ENCODE data around the gene PHLDB3.

DNA sequence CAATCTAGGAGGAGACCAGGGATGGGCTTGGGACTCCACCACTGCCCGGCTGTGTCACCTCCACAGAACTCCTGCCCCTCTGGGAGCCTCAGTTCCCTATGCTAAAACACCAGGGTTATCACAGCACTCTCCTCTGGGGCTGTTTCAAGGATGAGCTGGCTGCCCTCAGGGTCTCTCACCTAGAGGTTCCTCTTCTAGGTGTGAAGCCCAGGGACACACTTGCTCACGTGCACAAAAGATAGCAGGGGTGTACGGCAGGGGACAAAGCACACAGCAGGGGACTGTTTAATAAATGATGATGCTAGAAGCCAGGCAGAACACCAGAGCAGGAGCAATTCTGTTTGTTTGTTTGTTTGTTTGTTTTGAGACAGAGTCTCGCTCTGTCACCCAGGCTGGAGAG is 22.4 kb downstream of the PHLDB3 start:
- TF ChIP-seq CTCF (IDR thresholded peaks at IDR 0.05) (no peak), EP300 (IDR thresholded peaks at IDR 0.05) (no peak)

All from sigmoid colon (tissue), 4 donors.